ENCODE measurements around the gene RBM19.

Gene RBM19

DNA sequence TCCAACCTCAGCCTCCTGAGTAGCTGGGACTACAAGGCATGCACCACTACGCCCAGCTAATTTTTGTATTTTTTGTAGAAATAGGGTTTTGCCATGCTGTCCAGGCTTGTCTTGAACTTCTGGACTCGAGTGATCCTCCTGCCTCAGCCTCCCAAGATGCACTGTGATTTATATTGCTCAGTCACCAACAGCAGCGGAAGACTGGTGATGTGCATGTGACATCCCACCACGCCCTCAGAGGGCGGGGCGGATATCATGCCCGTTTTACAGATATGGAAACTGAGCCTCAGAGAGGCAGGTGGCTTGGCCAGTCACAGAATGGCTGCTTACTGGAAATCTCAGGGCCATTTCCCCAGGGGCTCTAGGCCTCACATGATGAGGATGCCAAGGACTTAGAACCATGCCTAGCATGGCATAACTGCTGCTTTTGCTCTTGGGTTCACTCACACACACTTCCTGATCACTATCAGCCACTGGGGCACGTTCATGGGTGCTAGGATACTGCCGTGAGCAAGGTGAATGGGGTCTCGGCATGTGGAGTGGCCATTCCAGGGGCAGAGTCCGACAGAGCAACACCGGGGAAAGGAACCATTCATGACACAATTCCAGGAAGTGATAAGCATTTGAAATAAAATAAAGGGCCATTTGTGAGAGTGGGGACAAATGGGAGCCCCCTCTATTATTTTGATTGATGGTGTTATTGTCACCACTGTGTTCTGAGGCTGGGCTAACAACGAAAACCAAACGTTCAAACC lies 31.9 kb downstream of the RBM19 start:
- Histone ChIP-seq H3K27ac (ENCODE audit: low read length) (no peak overlapping the region), H3K36me3 (ENCODE audit: control insufficient read depth, low read depth, low read length) (peaks cover 29% of the 10 kb centered on the region)

DNA sequence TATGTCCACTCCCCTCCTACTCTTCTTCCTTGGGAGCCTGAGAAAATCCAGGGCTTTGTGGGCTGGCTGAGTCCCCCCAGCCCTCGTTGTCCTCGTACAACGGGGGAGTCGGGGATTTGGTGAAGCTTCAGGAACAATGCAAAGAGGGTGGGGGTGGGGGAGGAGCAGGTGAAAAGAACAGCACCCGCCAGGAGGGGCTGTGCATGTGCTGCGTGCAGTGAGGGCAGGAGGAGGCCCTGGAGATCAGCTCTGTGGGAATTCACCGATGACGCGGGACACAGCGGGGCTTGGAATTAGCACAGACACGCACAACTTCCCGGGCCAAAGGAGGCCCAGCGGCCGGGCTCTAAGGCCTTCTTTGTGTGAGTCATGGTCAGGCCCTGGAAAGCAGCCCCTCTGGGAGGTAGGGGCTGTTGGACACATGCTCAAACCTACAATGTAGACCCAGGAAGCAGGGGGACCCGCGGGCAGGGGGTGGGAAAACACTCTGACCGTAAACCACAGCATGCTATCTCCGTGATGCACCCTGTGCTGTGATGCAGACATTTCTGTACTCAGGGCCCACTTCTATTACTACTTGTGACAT lies 32.8 kb downstream of the RBM19 start:
- Histone ChIP-seq H3K36me3 (ENCODE audit: control insufficient read depth, low read depth, low read length) (peaks cover 20% of the 10 kb centered on the region), H3K9ac (ENCODE audit: low read length) (peak overlapping the region; percentile 67), H3K4me1 (ENCODE audit: control insufficient read depth, low read depth, low read length) (peaks cover 34% of the 10 kb centered on the region), H3K9me3 (ENCODE audit: control insufficient read depth, low read depth, low read length) (no peaks in the 10 kb centered on the region), H3K27me3 (ENCODE audit: control insufficient read depth, insufficient read depth, low read length) (no peaks in the 10 kb centered on the region), H3K27ac (ENCODE audit: low read length) (peak overlapping the region; percentile 38), H3K4me3 (ENCODE audit: low read length) (peak overlapping the region; percentile 17)

More for the DNA sequence above, 31.9 kb downstream of the RBM19 start:
- Histone ChIP-seq H3K9ac (ENCODE audit: low read length) (no peak overlapping the region), H3K27me3 (ENCODE audit: control insufficient read depth, insufficient read depth, low read length) (no peaks in the 10 kb centered on the region), H3K4me1 (ENCODE audit: control insufficient read depth, low read depth, low read length) (peaks cover 26% of the 10 kb centered on the region), H3K4me3 (ENCODE audit: low read length) (no peak overlapping the region), H3K9me3 (ENCODE audit: control insufficient read depth, low read depth, low read length) (no peaks in the 10 kb centered on the region)

DNA sequence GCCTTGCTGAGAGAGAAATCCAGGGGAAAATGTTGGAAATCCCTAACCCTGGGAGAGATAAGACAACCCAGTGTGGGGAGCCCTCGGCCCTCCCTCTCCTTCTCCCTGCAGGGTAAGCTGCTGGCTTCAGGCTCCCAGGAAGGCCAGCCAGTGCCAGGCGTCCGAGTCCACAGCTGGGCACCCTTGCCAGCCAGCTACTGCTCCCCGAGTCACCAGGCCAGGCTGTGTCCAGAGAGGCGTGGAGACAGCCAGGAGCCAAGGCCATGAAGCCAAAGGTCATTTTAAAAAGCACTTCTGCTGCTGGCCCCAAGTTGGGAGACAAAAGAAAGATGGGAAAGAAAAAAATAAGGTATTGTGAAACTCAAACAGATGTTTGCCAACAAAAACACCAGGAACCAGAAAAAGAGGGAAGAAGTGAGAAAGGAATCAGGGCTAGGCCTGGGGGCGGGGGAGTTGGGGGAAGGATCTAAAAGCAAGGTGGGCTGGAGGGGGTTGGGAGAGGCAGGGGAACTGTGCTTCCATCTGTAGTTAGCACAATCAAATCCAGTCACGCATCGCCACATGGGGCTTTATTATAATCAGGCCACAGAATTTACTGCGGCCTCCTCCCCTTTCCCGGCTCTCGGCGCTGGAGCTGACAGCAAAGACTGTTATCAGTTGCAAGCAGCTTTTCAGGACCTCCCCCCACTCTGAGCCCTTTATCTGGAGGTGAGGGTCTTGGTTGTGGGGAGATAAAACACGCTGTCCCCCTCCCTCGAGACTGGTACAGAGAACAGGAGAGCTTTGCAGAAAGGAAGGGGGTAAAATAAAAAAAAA lies 33.5 kb downstream of the RBM19 start:
- Histone ChIP-seq H3K27me3 (ENCODE audit: control insufficient read depth, insufficient read depth, low read length) (no peaks in the 10 kb centered on the region), H3K9ac (ENCODE audit: low read length) (peak overlapping the region; percentile 67), H3K9me3 (ENCODE audit: control insufficient read depth, low read depth, low read length) (no peaks in the 10 kb centered on the region), H3K4me1 (ENCODE audit: control insufficient read depth, low read depth, low read length) (peaks cover 34% of the 10 kb centered on the region), H3K4me3 (ENCODE audit: low read length) (peak overlapping the region; percentile 17), H3K27ac (ENCODE audit: low read length) (peak overlapping the region; percentile 38), H3K36me3 (ENCODE audit: control insufficient read depth, low read depth, low read length) (peaks cover 13% of the 10 kb centered on the region)

DNA sequence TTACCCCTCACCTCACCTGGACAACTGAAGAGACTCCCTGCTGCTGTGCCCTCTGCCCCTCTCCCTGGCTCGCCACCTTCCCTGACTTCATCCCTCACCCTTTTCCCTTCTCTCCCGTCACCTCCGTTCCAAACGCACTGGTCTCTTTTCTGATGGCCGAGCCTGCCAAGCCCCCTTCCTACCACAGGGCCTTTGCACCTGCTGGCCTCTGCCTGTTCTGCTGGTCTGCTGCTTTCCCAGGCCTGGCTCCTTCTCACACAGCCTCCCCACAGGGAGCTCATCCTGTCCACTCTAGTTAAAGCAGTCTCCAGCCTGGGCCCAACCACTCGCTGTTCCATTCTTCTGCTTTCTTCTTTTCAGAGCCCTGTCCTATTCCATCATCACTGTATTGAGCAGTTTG lies 34.6 kb downstream of the RBM19 start:
- no peaks in the 10 kb centered on the region for H3K27me3 ChIP-seq (ENCODE audit: control insufficient read depth, insufficient read depth, low read length)
- H3K4me1 ChIP-seq (ENCODE audit: control insufficient read depth, low read depth, low read length), result peaks cover 34% of the 10 kb centered on the region
- H3K27ac ChIP-seq (ENCODE audit: low read length), result no peak overlapping the region
- no peaks in the 10 kb centered on the region for H3K9me3 ChIP-seq (ENCODE audit: control insufficient read depth, low read depth, low read length)
- H3K36me3 ChIP-seq (ENCODE audit: control insufficient read depth, low read depth, low read length), result peaks cover 10% of the 10 kb centered on the region
- H3K9ac ChIP-seq (ENCODE audit: low read length), result no peak overlapping the region
- H3K4me3 ChIP-seq (ENCODE audit: low read length), result no peak overlapping the region

DNA sequence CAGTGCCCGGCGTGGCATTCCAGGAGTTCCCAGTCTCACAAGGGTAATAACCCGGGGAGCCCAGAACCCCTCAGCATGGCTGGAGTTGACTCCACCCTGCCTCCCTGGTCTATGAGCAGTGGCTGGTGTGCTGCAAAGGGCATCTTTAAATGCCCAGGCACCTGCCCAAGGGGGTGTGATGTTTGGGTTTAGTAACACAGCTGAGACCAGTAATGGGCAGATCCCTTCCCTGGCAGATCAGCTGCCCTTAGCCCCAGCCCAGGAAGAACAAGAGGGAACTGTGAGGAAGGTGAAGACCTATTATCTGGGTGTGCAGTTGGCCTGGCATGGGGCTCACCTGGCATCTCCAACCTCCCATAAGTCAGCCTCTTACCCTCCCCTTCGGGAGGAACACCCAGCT lies 35.9 kb downstream of the RBM19 start:
- Histone ChIP-seq H3K27me3 (ENCODE audit: control insufficient read depth, insufficient read depth, low read length) (no peaks in the 10 kb centered on the region), H3K36me3 (ENCODE audit: control insufficient read depth, low read depth, low read length) (peaks cover 18% of the 10 kb centered on the region), H3K27ac (ENCODE audit: low read length) (no peak overlapping the region), H3K4me3 (ENCODE audit: low read length) (no peak overlapping the region), H3K4me1 (ENCODE audit: control insufficient read depth, low read depth, low read length) (peaks cover 34% of the 10 kb centered on the region), H3K9ac (ENCODE audit: low read length) (no peak overlapping the region), H3K9me3 (ENCODE audit: control insufficient read depth, low read depth, low read length) (no peaks in the 10 kb centered on the region)

DNA sequence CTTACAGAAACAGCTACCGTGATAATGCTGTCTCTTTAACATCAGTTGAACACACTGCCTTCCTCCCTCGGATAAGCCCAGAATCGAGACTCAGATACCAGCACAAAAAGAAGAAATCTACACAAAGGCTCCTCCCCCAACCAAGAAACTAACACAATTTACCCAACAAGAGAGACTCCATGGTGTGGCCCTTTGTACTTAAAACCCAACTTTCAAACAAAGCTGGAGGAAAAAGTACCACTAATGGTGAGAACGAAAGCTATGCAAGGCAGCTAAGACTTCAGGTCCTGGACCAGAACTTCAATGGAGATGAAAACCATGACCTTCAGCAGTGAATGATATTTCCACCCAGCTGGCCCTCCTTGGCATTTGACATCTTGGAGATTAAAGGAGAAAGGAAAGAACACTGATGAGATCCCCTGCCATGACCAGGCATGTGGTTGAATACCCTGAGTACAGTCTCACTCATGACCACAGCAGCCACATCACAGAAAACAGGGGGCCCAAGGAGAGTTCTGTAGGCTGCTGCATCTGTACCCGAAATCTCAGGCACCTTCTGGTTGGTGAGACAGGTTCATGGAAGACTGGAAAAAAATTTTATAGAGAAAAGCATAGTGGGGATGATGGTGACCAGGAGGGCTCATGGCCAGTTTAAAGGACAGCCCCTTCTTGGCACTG lies 36.7 kb downstream of the RBM19 start:
- Histone ChIP-seq H3K9me3 (ENCODE audit: control insufficient read depth, low read depth, low read length) (no peaks in the 10 kb centered on the region), H3K27me3 (ENCODE audit: control insufficient read depth, insufficient read depth, low read length) (no peaks in the 10 kb centered on the region), H3K4me1 (ENCODE audit: control insufficient read depth, low read depth, low read length) (peaks cover 34% of the 10 kb centered on the region), H3K9ac (ENCODE audit: low read length) (no peak overlapping the region), H3K36me3 (ENCODE audit: control insufficient read depth, low read depth, low read length) (peaks cover 26% of the 10 kb centered on the region), H3K27ac (ENCODE audit: low read length) (no peak overlapping the region), H3K4me3 (ENCODE audit: low read length) (no peak overlapping the region)

DNA sequence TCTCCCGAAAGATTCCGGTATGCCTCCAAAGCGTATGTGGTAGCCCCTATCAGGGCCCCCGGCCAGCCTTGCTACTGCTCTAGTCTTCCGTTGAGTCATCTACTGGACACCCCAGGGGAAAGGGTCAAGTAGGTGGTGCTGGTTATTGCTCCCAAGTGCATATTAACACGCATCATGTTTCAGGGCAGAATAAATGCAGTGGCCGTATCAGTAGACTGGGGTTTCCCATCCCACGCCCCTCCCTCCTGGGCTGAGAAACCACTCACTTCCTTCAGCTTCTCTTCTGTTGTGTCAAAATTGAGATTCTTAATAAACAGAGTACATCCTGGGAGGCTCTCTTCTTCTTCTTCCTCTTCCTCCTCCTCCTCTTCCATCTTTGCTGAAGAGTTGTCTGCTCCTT lies 39.3 kb downstream of the RBM19 start:
- Histone ChIP-seq H3K4me3 (ENCODE audit: low read length) (no peak overlapping the region), H3K36me3 (ENCODE audit: control insufficient read depth, low read depth, low read length) (peaks cover 48% of the 10 kb centered on the region), H3K4me1 (ENCODE audit: control insufficient read depth, low read depth, low read length) (peaks cover 15% of the 10 kb centered on the region), H3K9me3 (ENCODE audit: control insufficient read depth, low read depth, low read length) (no peaks in the 10 kb centered on the region), H3K27me3 (ENCODE audit: control insufficient read depth, insufficient read depth, low read length) (no peaks in the 10 kb centered on the region), H3K9ac (ENCODE audit: low read length) (no peak overlapping the region), H3K27ac (ENCODE audit: low read length) (no peak overlapping the region)

DNA sequence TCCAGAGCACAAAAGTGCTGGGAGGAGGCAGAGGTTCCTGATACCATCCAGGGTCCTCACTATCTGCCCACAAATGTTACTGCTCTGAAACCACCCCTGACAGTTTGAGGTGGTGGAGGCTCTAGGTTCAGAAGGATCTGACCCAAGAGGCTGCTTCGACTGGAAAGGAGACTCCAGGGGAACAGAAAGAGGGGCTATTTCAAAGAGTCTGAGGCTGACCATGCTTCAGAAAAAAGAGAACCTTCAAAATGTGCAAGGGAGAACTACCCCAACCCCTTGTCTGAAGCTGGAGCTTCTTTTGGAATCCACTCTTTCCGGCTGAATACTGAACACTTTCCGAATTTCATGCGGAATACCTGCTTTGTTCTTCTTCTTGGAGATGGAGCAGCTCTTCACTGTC lies 41.8 kb downstream of the RBM19 start:
- no peak overlapping the region for H3K4me3 ChIP-seq (ENCODE audit: low read length)
- H3K36me3 ChIP-seq (ENCODE audit: control insufficient read depth, low read depth, low read length), result peaks cover 57% of the 10 kb centered on the region
- H3K9ac ChIP-seq (ENCODE audit: low read length), result no peak overlapping the region
- no peaks in the 10 kb centered on the region for H3K9me3 ChIP-seq (ENCODE audit: control insufficient read depth, low read depth, low read length)
- no peaks in the 10 kb centered on the region for H3K27me3 ChIP-seq (ENCODE audit: control insufficient read depth, insufficient read depth, low read length)
- H3K4me1 ChIP-seq (ENCODE audit: control insufficient read depth, low read depth, low read length), result peaks cover 9% of the 10 kb centered on the region
- no peak overlapping the region for H3K27ac ChIP-seq (ENCODE audit: low read length)

DNA sequence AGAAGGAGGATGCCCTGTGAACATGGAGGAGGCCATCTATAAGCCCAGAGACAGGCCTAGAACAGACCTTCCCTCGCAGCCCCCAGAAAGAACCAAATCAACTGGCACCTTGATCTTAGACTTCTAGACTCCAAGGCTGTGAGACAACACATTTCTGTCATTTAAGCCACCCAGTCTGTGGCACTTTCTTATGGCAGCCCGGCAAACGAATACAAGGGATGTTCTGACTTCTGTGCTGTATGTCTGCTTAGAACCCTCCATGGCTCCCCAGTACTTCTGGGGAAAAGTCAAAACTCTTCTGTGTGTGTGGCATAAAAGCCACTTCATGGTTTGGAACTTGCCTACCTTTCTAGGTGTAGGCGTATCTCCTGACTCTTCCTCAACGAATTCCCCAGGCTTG lies 42.9 kb downstream of the RBM19 start:
- Histone ChIP-seq H3K36me3 (ENCODE audit: control insufficient read depth, low read depth, low read length) (peaks cover 57% of the 10 kb centered on the region), H3K4me3 (ENCODE audit: low read length) (no peak overlapping the region)

DNA sequence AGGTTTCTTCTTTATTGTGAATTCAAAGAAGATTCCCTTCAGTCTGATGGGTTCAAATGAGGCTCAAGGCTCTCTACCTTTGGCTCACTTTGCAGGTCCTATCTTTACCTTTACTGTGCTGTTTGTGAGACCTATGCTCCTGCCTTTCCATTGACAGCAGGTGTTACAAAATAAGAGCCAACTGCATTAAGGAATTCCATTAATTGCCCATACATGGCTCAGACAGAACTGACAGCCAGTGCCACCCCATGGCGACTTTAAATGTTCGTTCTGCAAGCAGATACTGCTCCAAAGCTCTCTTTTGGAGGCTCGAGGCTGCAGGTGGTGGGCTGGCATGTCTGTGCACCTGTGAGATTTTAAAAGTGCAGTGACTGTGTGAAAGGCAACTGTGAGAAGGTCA lies 44.7 kb downstream of the RBM19 start:
- H3K9me3 ChIP-seq (ENCODE audit: control insufficient read depth, low read depth, low read length), result no peaks in the 10 kb centered on the region
- no peak overlapping the region for H3K27ac ChIP-seq (ENCODE audit: low read length)
- no peaks in the 10 kb centered on the region for H3K4me1 ChIP-seq (ENCODE audit: control insufficient read depth, low read depth, low read length)
- no peaks in the 10 kb centered on the region for H3K27me3 ChIP-seq (ENCODE audit: control insufficient read depth, insufficient read depth, low read length)
- no peak overlapping the region for H3K9ac ChIP-seq (ENCODE audit: low read length)
- no peak overlapping the region for H3K4me3 ChIP-seq (ENCODE audit: low read length)
- peaks cover 59% of the 10 kb centered on the region for H3K36me3 ChIP-seq (ENCODE audit: control insufficient read depth, low read depth, low read length)

More for the DNA sequence above, 42.9 kb downstream of the RBM19 start:
- H3K27ac ChIP-seq (ENCODE audit: low read length), result no peak overlapping the region
- H3K27me3 ChIP-seq (ENCODE audit: control insufficient read depth, insufficient read depth, low read length), result no peaks in the 10 kb centered on the region
- no peaks in the 10 kb centered on the region for H3K9me3 ChIP-seq (ENCODE audit: control insufficient read depth, low read depth, low read length)
- H3K9ac ChIP-seq (ENCODE audit: low read length), result no peak overlapping the region
- no peaks in the 10 kb centered on the region for H3K4me1 ChIP-seq (ENCODE audit: control insufficient read depth, low read depth, low read length)

DNA sequence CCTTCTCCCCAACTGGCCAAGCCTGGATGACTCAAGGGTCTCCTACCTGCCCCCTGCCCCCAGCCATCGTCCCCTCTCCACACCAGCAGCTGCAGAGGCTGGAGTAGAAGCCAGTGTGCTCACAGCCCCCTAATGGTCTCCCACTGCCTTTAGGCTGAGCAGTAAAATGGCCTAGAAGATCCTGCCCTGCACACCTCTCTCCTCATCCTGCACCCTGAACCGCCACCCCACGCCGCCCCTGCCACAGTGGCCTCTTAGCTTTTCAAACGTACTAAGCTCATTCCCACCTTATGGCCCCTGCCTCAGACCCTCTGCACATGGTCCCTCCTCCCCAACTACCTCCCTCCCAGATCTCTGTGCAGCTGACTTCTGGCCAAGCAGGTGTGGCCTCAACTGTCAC lies 46.3 kb downstream of the RBM19 start:
- peaks cover 50% of the 10 kb centered on the region for H3K36me3 ChIP-seq (ENCODE audit: control insufficient read depth, low read depth, low read length)
- H3K9me3 ChIP-seq (ENCODE audit: control insufficient read depth, low read depth, low read length), result no peaks in the 10 kb centered on the region
- no peaks in the 10 kb centered on the region for H3K27me3 ChIP-seq (ENCODE audit: control insufficient read depth, insufficient read depth, low read length)
- no peak overlapping the region for H3K27ac ChIP-seq (ENCODE audit: low read length)
- H3K9ac ChIP-seq (ENCODE audit: low read length), result no peak overlapping the region
- no peaks in the 10 kb centered on the region for H3K4me1 ChIP-seq (ENCODE audit: control insufficient read depth, low read depth, low read length)
- no peak overlapping the region for H3K4me3 ChIP-seq (ENCODE audit: low read length)
